Right atrium auricular region (tissue), 2 donors: Measurements from ENCODE around the gene RIMBP2. TPM values are rescaled to one million over a fixed set of nuclear protein-coding genes. Genes with fewer than 3 reads are reported as not detected.

ENCODE experiments used
- DNase-seq: peaks from one replicate; pipeline ENCODE4 v3.0.0-alpha.2; 2019; ENCODE audit warnings: low spot score
- H3K27ac ChIP-seq, 2 donors: fragments of 200-600 bp; sonication (generic); 1 replicate in 1 of 2; 2 replicates in 1 of 2; pipeline ENCODE4 v1.5.1; 2016 to 2019
- H3K27me3 ChIP-seq, 2 donors: fragments of 200-600 bp; sonication (generic); one replicate each; pipeline versions ENCODE4 v1.5.1 to v1.6.0; 2017 to 2019
- H3K36me3 ChIP-seq: fragments of 200-600 bp; sonication (generic); one replicate; pipeline ENCODE4 v1.5.1; 2016
- H3K4me1 ChIP-seq, 2 donors: fragments of 200-600 bp; sonication (generic); one replicate each; pipeline versions ENCODE4 v1.5.1 to v1.6.0; 2017 to 2019
- H3K4me3 ChIP-seq, 2 donors: fragments of 200-600 bp; sonication (generic); 1 replicate in 1 of 2; 2 replicates in 1 of 2; pipeline ENCODE4 v1.5.1; 2017 to 2019; ENCODE audit warnings: mild to moderate bottlenecking in 1 of 2, moderate library complexity in 1 of 2
- H3K9me3 ChIP-seq, 2 donors: fragments of 200-600 bp; sonication (generic); one replicate each; pipeline ENCODE4 v1.5.1; 2019
- CTCF ChIP-seq, 2 donors: fragments of 200-600 bp; sonication (generic); IDR thresholded peaks; one replicate each; pipeline ENCODE4 v1.5.1; 2019; ENCODE audit warnings: antibody characterized with exemption in 2 of 2
- total RNA-seq, 2 donors: library from RNA; depleted of rRNA; stranded (reverse); fragments of >200 nt; gene quantifications; one replicate each; pipeline ENCODE4 v1.1.0, GENCODE V29; 2016

The RIMBP2 gene
- total RNA-seq, 2 donors from 2014 or later = 0.04 TPM; not detected in 1

- H3K4me3 ChIP-seq = no peak overlapping the region
- no peaks in the 10 kb centered on the region for H3K36me3 ChIP-seq
- H3K27ac ChIP-seq = no peak overlapping the region
- H3K4me1 ChIP-seq = no peaks in the 10 kb centered on the region
- no peak for TF ChIP-seq CTCF (IDR thresholded peaks at IDR 0.05)
- no peak for DNase-seq
- no peaks in the 10 kb centered on the region for H3K9me3 ChIP-seq
- H3K27me3 ChIP-seq = no peaks in the 10 kb centered on the region
Observed at GRCh38 chr12:130530429-130530828, 185.7 kb downstream of the RIMBP2 start.

- Histone ChIP-seq H3K9me3 (no peaks in the 10 kb centered on the region), H3K4me1 (no peaks in the 10 kb centered on the region), H3K36me3 (no peaks in the 10 kb centered on the region), H3K27me3 (no peaks in the 10 kb centered on the region), H3K4me3 (no peak overlapping the region), H3K27ac (no peak overlapping the region)
- no peak for TF ChIP-seq CTCF (IDR thresholded peaks at IDR 0.05)
- no peak for DNase-seq
Observed at GRCh38 chr12:130529781-130530180, 186.3 kb downstream of the RIMBP2 start.

- no peak for TF ChIP-seq CTCF (IDR thresholded peaks at IDR 0.05)
- no peak overlapping the region for H3K27ac ChIP-seq
- H3K4me1 ChIP-seq = no peaks in the 10 kb centered on the region
- DNase-seq = no peak
- no peaks in the 10 kb centered on the region for H3K36me3 ChIP-seq
- H3K27me3 ChIP-seq = no peaks in the 10 kb centered on the region
- no peak overlapping the region for H3K4me3 ChIP-seq
- H3K9me3 ChIP-seq = no peaks in the 10 kb centered on the region
Observed at GRCh38 chr12:130527239-130527638, 188.9 kb downstream of the RIMBP2 start.

GRCh38 chr12:130526813-130527212, 189.3 kb downstream of the RIMBP2 start:
- Histone ChIP-seq H3K27ac (no peak overlapping the region), H3K27me3 (no peaks in the 10 kb centered on the region), H3K4me3 (no peak overlapping the region), H3K36me3 (no peaks in the 10 kb centered on the region), H3K9me3 (no peaks in the 10 kb centered on the region), H3K4me1 (no peaks in the 10 kb centered on the region)
- TF ChIP-seq CTCF (IDR thresholded peaks at IDR 0.05) = no peak
- DNase-seq = no peak

- TF ChIP-seq CTCF (IDR thresholded peaks at IDR 0.05) = no peak
- Histone ChIP-seq H3K27ac (no peak overlapping the region), H3K27me3 (no peaks in the 10 kb centered on the region)
Observed at GRCh38 chr12:130525384-130526172, 190.5 kb downstream of the RIMBP2 start.

GRCh38 chr12:130524759-130525158, 191.3 kb downstream of the RIMBP2 start:
- no peaks in the 10 kb centered on the region for H3K27me3 ChIP-seq
- TF ChIP-seq CTCF (IDR thresholded peaks at IDR 0.05) = no peak
- no peaks in the 10 kb centered on the region for H3K9me3 ChIP-seq

More at GRCh38 chr12:130525384-130526172, 190.5 kb downstream of the RIMBP2 start:
- no peaks in the 10 kb centered on the region for H3K36me3 ChIP-seq
- H3K4me1 ChIP-seq = no peaks in the 10 kb centered on the region
- no peak for DNase-seq
- no peaks in the 10 kb centered on the region for H3K9me3 ChIP-seq
- no peak overlapping the region for H3K4me3 ChIP-seq

More at GRCh38 chr12:130524759-130525158, 191.3 kb downstream of the RIMBP2 start:
- Histone ChIP-seq H3K4me1 (no peaks in the 10 kb centered on the region), H3K27ac (no peak overlapping the region), H3K4me3 (no peak overlapping the region), H3K36me3 (no peaks in the 10 kb centered on the region)
- no peak for DNase-seq
